Right lobe of liver (tissue), 6 donors: ENCODE results near the gene UBE2M. TPM values are rescaled to one million over a fixed set of nuclear protein-coding genes. Genes with fewer than 3 reads are reported as not detected.

ENCODE experiments used
- ATAC-seq, 4 donors: fragments of 200-7000 bp; cut with Tn5 transposase; one replicate each; pipeline ENCODE4 v1.9.1; 2020; ENCODE audit warnings: mild to moderate bottlenecking in 4 of 4, moderate library complexity in 4 of 4
- DNase-seq, 3 donors: peaks; one replicate each; pipeline ENCODE4 v3.0.0-alpha.2; 2020
- H3K27ac ChIP-seq, 3 donors: fragments of 200-600 bp; one replicate each; pipeline ENCODE4 v1.8.0; 2022
- H3K27me3 ChIP-seq, 2 donors: fragments of 200-600 bp; one replicate each; pipeline ENCODE4 v1.8.0; 2022
- H3K36me3 ChIP-seq, 4 donors: fragments of 200-600 bp; sonication (generic) in 1 of 4; one replicate each; pipeline versions ENCODE4 v1.5.1 to v1.8.0; 2017 to 2022; ENCODE audit warnings: control low read depth in 1 of 4
- H3K4me1 ChIP-seq, 4 donors: fragments of 200-600 bp; sonication (generic) in 1 of 4; one replicate each; pipeline versions ENCODE4 v1.5.1 to v1.8.0; 2017 to 2022; ENCODE audit warnings: control low read depth in 1 of 4
- H3K4me3 ChIP-seq, 3 donors: fragments of 200-600 bp; one replicate each; pipeline ENCODE4 v1.8.0; 2022
- H3K9me3 ChIP-seq, 4 donors: fragments of 200-600 bp; sonication (generic) in 1 of 4; one replicate each; pipeline versions ENCODE4 v1.5.1 to v1.8.0; 2017 to 2022; ENCODE audit warnings: control low read depth in 1 of 4
- POLR2A ChIP-seq: fragments of 450-650 bp; IDR thresholded peaks from one replicate; pipeline ENCODE4 v1.6.1; 2017; ENCODE audit warnings: antibody characterized with exemption, mild to moderate bottlenecking
- WGBS: methylation state at CpG from one replicate; pipeline ENCODE4 v1.1.6; 2018; ENCODE audit warnings: low coverage, low lambda C conversion rate; ENCODE audit not compliant: insufficient coverage; ENCODE audit errors: missing lambda C conversion rate; 5-methylcytosine and 5-hydroxymethylcytosine counted together
- intact Hi-C, 2 donors: fragments of 100-400 bp; cut with DNase I; formaldehyde crosslinking; loops; one replicate each; pipeline versions ENCODE4 v1.11.2 to v1.14.1; 2022
- total RNA-seq, 6 experiments: library from RNA; depleted of rRNA in 2 of 6; stranded (reverse); fragments of >200 nt in 2 of 6; fragmentation: NEBNext Ultra II Directional in 3 of 6; extraction: Animal tissue kit (Norgen Biotek cat#: 25700) in 3 of 6; gene quantifications; one replicate each; pipeline versions ENCODE4 v1.1.0 to v1.2.4, GENCODE V29; 2016 to 2023
- TF ChIP-seq, protein P1 (sequence below), 4 donors: fragments of 200-600 bp in 3 of 4; fragments of 450-650 bp in 1 of 4; IDR thresholded peaks; one replicate each; pipeline versions ENCODE4 v1.5.1 to v1.8.0; 2016 to 2022; ENCODE audit warnings: antibody characterized with exemption in 4 of 4, mild to moderate bottlenecking in 2 of 4
- donor health status: DM: no; HTN: yes; CAD: no.
- donor health status: DM: no; HTN: no; CAD: no.
- donor health status: DM: no; HTN: no; CAD: no.
- donor health status: DM: no; HTN: yes; CAD: no.
- donor health status: DM: no; HTN: yes; CAD: no.

Gene UBE2M
- total RNA-seq, 6 experiments from 2014 or later, result 16.0 to 23.5 (median 20.7) TPM

- WGBS, result 21% methylated on average over 2 of the region's 4 CpGs
- TF ChIP-seq, protein P1, sequence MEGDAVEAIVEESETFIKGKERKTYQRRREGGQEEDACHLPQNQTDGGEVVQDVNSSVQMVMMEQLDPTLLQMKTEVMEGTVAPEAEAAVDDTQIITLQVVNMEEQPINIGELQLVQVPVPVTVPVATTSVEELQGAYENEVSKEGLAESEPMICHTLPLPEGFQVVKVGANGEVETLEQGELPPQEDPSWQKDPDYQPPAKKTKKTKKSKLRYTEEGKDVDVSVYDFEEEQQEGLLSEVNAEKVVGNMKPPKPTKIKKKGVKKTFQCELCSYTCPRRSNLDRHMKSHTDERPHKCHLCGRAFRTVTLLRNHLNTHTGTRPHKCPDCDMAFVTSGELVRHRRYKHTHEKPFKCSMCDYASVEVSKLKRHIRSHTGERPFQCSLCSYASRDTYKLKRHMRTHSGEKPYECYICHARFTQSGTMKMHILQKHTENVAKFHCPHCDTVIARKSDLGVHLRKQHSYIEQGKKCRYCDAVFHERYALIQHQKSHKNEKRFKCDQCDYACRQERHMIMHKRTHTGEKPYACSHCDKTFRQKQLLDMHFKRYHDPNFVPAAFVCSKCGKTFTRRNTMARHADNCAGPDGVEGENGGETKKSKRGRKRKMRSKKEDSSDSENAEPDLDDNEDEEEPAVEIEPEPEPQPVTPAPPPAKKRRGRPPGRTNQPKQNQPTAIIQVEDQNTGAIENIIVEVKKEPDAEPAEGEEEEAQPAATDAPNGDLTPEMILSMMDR (IDR thresholded peaks at IDR 0.05), result no peak
- no peak for TF ChIP-seq POLR2A
- intact Hi-C loops, result no loop called here
- peaks cover 0 to 30% (median 6%) of the 10 kb centered on the region in 4 donors for H3K4me1 ChIP-seq
- H3K9me3 ChIP-seq, result no peaks in the 10 kb centered on the region
- DNase-seq (no peak), ATAC-seq (no peak)
- H3K36me3 ChIP-seq, result peaks cover 0 to 40% (median 12%) of the 10 kb centered on the region in 4 donors
- peak overlapping the region; percentile 76 to 90 (median 83) for H3K27ac ChIP-seq
- H3K4me3 ChIP-seq, result peak overlapping the region; percentile 37 to 90 (median 89)
- H3K27me3 ChIP-seq, result no peaks in the 10 kb centered on the region
Measured at GRCh38 chr19:58555369-58555885, 3.0 kb downstream of the UBE2M start.

- H3K36me3 ChIP-seq, result peaks cover 0 to 47% (median 19%) of the 10 kb centered on the region in 4 donors
Measured at GRCh38 chr19:58554494-58555368, 3.7 kb downstream of the UBE2M start, which contains the start of gene CHMP2A. TSS of gene CHMP2A (minus strand) at chr19:58555105. CDS start at chr19:58554212, 893 bp downstream.

GRCh38 chr19:58553799-58554493 lies 4.5 kb downstream of the UBE2M start:
- no peak for DNase-seq
- no peaks in the 10 kb centered on the region for H3K9me3 ChIP-seq
- no peaks in the 10 kb centered on the region for H3K27me3 ChIP-seq
- H3K4me3 ChIP-seq, result peak overlapping the region; percentile 37 to 90 (median 89)
- H3K27ac ChIP-seq, result peak overlapping the region; percentile 76 to 90 (median 83)
- 47% methylated on average over 14 of the region's 18 CpGs for WGBS
- H3K4me1 ChIP-seq, result peaks cover 0 to 22% (median 6%) of the 10 kb centered on the region in 4 donors
- ATAC-seq, result no peak
- TF ChIP-seq, protein P1 (IDR thresholded peaks at IDR 0.05), result no peak
- no peak for TF ChIP-seq POLR2A
- intact Hi-C loops, result no loop called here
- peaks cover 8 to 55% (median 25%) of the 10 kb centered on the region in 4 donors for H3K36me3 ChIP-seq

More at GRCh38 chr19:58554494-58555368, 3.7 kb downstream of the UBE2M start, which contains the start of gene CHMP2A:
- WGBS, result 1% methylated on average over 23 of the region's 69 CpGs
- ATAC-seq (peak; percentile 48 to 61 (median 54)), DNase-seq (peak; percentile 99)
- no peaks in the 10 kb centered on the region for H3K9me3 ChIP-seq
- TF ChIP-seq, protein P1 (IDR thresholded peaks at IDR 0.05), result no peak
- peak; percentile 64 for TF ChIP-seq POLR2A
- intact Hi-C loops, result no loop called here
- H3K4me3 ChIP-seq, result peak within 1 kb of the TSS; percentile 37 to 90 (median 89)
- H3K27me3 ChIP-seq, result no peaks in the 10 kb centered on the region
- H3K27ac ChIP-seq, result peak within 1 kb of the TSS; percentile 76 to 90 (median 83)
- peaks cover 0 to 24% (median 6%) of the 10 kb centered on the region in 4 donors for H3K4me1 ChIP-seq

DNA sequence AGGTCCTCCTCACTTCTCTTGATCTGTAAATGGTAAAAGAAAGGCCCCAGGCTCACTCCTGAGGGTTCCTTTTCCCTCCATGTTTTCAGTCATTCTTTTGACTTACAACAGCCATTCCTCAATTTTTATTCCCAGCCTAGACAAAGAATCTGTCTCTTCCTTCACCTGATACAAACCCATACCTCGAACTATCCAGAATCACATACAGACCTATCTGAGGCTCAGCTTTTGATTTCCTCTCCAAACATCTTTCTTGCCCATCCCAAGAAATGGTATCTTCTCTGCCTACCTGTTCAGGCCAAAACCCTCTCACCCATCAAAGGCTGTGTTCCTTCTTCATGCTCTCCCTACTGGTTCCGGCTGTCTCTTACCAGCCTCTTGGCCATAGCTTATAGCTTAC lies 5.8 kb downstream of the UBE2M start:
- no peak for TF ChIP-seq POLR2A
- Histone ChIP-seq H3K27me3 (no peaks in the 10 kb centered on the region), H3K36me3 (peaks cover 17 to 68% (median 37%) of the 10 kb centered on the region in 4 donors), H3K27ac (no peak overlapping the region), H3K9me3 (no peaks in the 10 kb centered on the region), H3K4me3 (no peak overlapping the region), H3K4me1 (peaks cover 0 to 22% (median 6%) of the 10 kb centered on the region in 4 donors)
- intact Hi-C loops, result no loop called here
- ATAC-seq (no peak), DNase-seq (no peak)
- 88% methylated on average over 2 of the region's 2 CpGs for WGBS
